HCT116 (cell line): ENCODE results near the gene MUTYH. TPM values are rescaled to one million over a fixed set of nuclear protein-coding genes. Genes with fewer than 3 reads are reported as not detected.

Experiments used
- ATAC-seq: fragments of 200-7000 bp; cut with Tn5 transposase; 2 replicates; pipeline ENCODE4 v1.9.1; 2020; ENCODE audit warnings: mild to moderate bottlenecking, moderate library complexity
- BruUV-seq: library from RNA; stranded (reverse); fragments of 400-500 nt; replicated peaks from 2 replicates; lab custom pipeline; 2021; lab: Mats Ljungman, UMichigan
- CTCF ChIA-PET: fragments of 300-600 bp; sonication (Branson Sonifier 250); formaldehyde crosslinking; loops from one replicate; lab custom pipeline; 2021; ENCODE audit warnings: antibody characterized with exemption; lab: Charles Lee
- POLR2A ChIA-PET: fragments of 300-600, 350-600 bp; sonication (Branson Sonifier 250); formaldehyde crosslinking; loops from one replicate; lab custom pipeline; 2021; ENCODE audit warnings: antibody characterized with exemption; lab: Charles Lee
- RAD21 ChIA-PET, 2 experiments: fragments of 300-600 bp; sonication (Branson Sonifier 250); formaldehyde crosslinking; loops; one replicate each; lab custom pipeline; 2023; ENCODE audit warnings: low total read pairs in 2 of 2; ENCODE audit not compliant: uncharacterized antibody in 2 of 2, unreplicated experiment in 2 of 2, low non-redundant PET in 1 of 2; lab: Charles Lee
- DNase-seq: peaks from one replicate; pipeline ENCODE4 v3.0.0-alpha.2; 2010; ENCODE audit warnings: low read depth, low spot score
- H2AFZ ChIP-seq: fragments of 200-600 bp; shearing (Covaris generic), sonication (generic); 2 replicates; pipeline ENCODE4 v1.6.1; 2017; ENCODE audit warnings: low read depth, mixed run types, mixed read lengths, antibody characterized with exemption, low read length; ENCODE audit not compliant: poor library complexity, severe bottlenecking
- H3K27ac ChIP-seq: 2 replicates; pipeline ENCODE4 v1.5.1; 2012; ENCODE audit warnings: low read depth, low read length
- H3K27me3 ChIP-seq: fragments of 200-600 bp; sonication (generic); 2 replicates; pipeline ENCODE4 v1.6.1; 2016; ENCODE audit warnings: mixed run types, low read length, mixed read lengths; ENCODE audit not compliant: insufficient read depth
- H3K36me3 ChIP-seq, 2 experiments: fragments of 200-500 bp in 1 of 2; fragments of 200-600 bp in 1 of 2; sonication (Bioruptor generic) in 1 of 2; sonication (generic) in 1 of 2; 2 replicates each; pipeline versions ENCODE4 v1.5.1 to v1.6.1; 2014 to 2016; ENCODE audit warnings: low read length in 2 of 2, inconsistent platforms in 1 of 2, mixed read lengths in 1 of 2, mixed run types in 1 of 2; ENCODE audit not compliant: insufficient read depth in 2 of 2, control insufficient read depth in 1 of 2
- H3K4me1 ChIP-seq, 2 experiments: fragments of 200-600 bp in 1 of 2; sonication (generic) in 1 of 2; 2 replicates each; pipeline versions ENCODE4 v1.5.1 to v1.6.1; 2012 to 2017; ENCODE audit warnings: low read length in 2 of 2, inconsistent platforms in 1 of 2, mild to moderate bottlenecking in 1 of 2, mixed read lengths in 1 of 2, mixed run types in 1 of 2, moderate library complexity in 1 of 2; ENCODE audit not compliant: insufficient read depth in 2 of 2, control insufficient read depth in 1 of 2
- H3K4me2 ChIP-seq: fragments of 200-600 bp; sonication (generic); 2 replicates; pipeline ENCODE4 v1.6.1; 2017; ENCODE audit warnings: mixed run types, low read length, mixed read lengths
- H3K4me3 ChIP-seq, 2 experiments: fragments of 200-600 bp in 1 of 2; sonication (generic) in 1 of 2; replicated peaks in 1 of 2; 2 replicates each; pipeline ENCODE4 v1.5.1; 2011 to 2016; ENCODE audit warnings: low read length in 2 of 2, control low read depth in 1 of 2, low read depth in 1 of 2, mild to moderate bottlenecking in 1 of 2, mixed read lengths in 1 of 2, mixed run types in 1 of 2
- H3K79me2 ChIP-seq: fragments of 200-600 bp; sonication (generic); 2 replicates; pipeline ENCODE4 v1.6.1; 2017; ENCODE audit warnings: mild to moderate bottlenecking, mixed run types, low read length, moderate library complexity, mixed read lengths; ENCODE audit not compliant: insufficient read depth
- H3K9ac ChIP-seq: fragments of 200-600 bp; sonication (generic); 2 replicates; pipeline ENCODE4 v1.6.1; 2016; ENCODE audit warnings: low read length, mixed read lengths
- H3K9me2 ChIP-seq: fragments of 200-600 bp; sonication (generic), shearing (Covaris generic); 2 replicates; pipeline ENCODE4 v1.6.1; 2017; ENCODE audit warnings: mixed run types, mild to moderate bottlenecking, moderate library complexity; ENCODE audit not compliant: insufficient read depth
- H3K9me3 ChIP-seq, 2 experiments: fragments of 200-500 bp in 1 of 2; fragments of 200-600 bp in 1 of 2; sonication (Bioruptor generic) in 1 of 2; sonication (generic) in 1 of 2; 2 replicates each; pipeline ENCODE4 v1.6.1; 2014 to 2017; ENCODE audit warnings: low read length in 2 of 2, mixed read lengths in 2 of 2, inconsistent platforms in 1 of 2, low read depth in 1 of 2, mild to moderate bottlenecking in 1 of 2, mixed run types in 1 of 2, moderate library complexity in 1 of 2; ENCODE audit not compliant: control insufficient read depth in 1 of 2, insufficient read depth in 1 of 2
- H4K20me1 ChIP-seq: fragments of 200-600 bp; sonication (generic), shearing (Covaris generic); 2 replicates; pipeline ENCODE4 v1.6.1; 2017; ENCODE audit warnings: mixed run types, mild to moderate bottlenecking, moderate library complexity; ENCODE audit not compliant: insufficient read depth
- CBX3 ChIP-seq: IDR thresholded peaks from 2 replicates; pipeline ENCODE4 v1.6.1; 2012; ENCODE audit warnings: low read depth
- CEBPB ChIP-seq: IDR thresholded peaks from 2 replicates; pipeline ENCODE4 v1.6.1; 2012; ENCODE audit warnings: low read depth
- EGR1 ChIP-seq: IDR thresholded peaks from 2 replicates; pipeline ENCODE4 v1.6.1; 2012; ENCODE audit warnings: low read depth
- ELF1 ChIP-seq: IDR thresholded peaks from 2 replicates; pipeline ENCODE4 v1.6.1; 2012; ENCODE audit warnings: low read depth, borderline replicate concordance
- EZH2 ChIP-seq: fragments of 200-600 bp; sonication (generic); IDR thresholded peaks from 2 replicates; pipeline ENCODE4 v1.6.1; 2017; ENCODE audit warnings: antibody characterized with exemption, mixed run types
- EZH2phosphoT487 ChIP-seq: fragments of 200-600 bp; IDR thresholded peaks from 2 replicates; pipeline ENCODE4 v1.6.1; 2018; ENCODE audit warnings: antibody characterized with exemption, borderline replicate concordance
- FOSL1 ChIP-seq: IDR thresholded peaks from 2 replicates; pipeline ENCODE4 v1.6.1; 2012; ENCODE audit warnings: low read depth
- JUND ChIP-seq: IDR thresholded peaks from 2 replicates; pipeline ENCODE4 v1.6.1; 2012
- RAD21 ChIP-seq: IDR thresholded peaks from 2 replicates; pipeline ENCODE4 v1.6.1; 2012; ENCODE audit warnings: low read depth, mild to moderate bottlenecking
- SP1 ChIP-seq: IDR thresholded peaks from 2 replicates; pipeline ENCODE4 v1.6.1; 2012; ENCODE audit warnings: low read depth
- SRF ChIP-seq: IDR thresholded peaks from 2 replicates; pipeline ENCODE4 v1.6.1; 2012; ENCODE audit warnings: low read depth
- ZNF274 ChIP-seq: fragments of 200-500 bp; sonication (Bioruptor generic); IDR thresholded peaks from 2 replicates; pipeline ENCODE4 v1.6.1; 2014; ENCODE audit warnings: mild to moderate bottlenecking, low read depth, low read length, inconsistent platforms
- intact Hi-C: fragments of 100-400 bp; cut with micrococcal nuclease; formaldehyde crosslinking; loops from 2 replicates; pipeline ENCODE4 v1.10.0; 2022
- total RNA-seq: library from RNA; stranded (reverse); gene quantifications from one replicate; pipeline ENCODE4 v1.2.1, GENCODE V29; 2021; ENCODE audit not compliant: unreplicated experiment
- TF ChIP-seq, protein P1 (sequence below): IDR thresholded peaks from 2 replicates; pipeline ENCODE4 v1.6.1; 2012
- TF ChIP-seq, protein P2 (sequence below): IDR thresholded peaks from 2 replicates; pipeline ENCODE4 v1.6.1; 2012

Gene MUTYH
- total RNA-seq, 1 experiment from 2014 or later, result 44.8 TPM

DNA sequence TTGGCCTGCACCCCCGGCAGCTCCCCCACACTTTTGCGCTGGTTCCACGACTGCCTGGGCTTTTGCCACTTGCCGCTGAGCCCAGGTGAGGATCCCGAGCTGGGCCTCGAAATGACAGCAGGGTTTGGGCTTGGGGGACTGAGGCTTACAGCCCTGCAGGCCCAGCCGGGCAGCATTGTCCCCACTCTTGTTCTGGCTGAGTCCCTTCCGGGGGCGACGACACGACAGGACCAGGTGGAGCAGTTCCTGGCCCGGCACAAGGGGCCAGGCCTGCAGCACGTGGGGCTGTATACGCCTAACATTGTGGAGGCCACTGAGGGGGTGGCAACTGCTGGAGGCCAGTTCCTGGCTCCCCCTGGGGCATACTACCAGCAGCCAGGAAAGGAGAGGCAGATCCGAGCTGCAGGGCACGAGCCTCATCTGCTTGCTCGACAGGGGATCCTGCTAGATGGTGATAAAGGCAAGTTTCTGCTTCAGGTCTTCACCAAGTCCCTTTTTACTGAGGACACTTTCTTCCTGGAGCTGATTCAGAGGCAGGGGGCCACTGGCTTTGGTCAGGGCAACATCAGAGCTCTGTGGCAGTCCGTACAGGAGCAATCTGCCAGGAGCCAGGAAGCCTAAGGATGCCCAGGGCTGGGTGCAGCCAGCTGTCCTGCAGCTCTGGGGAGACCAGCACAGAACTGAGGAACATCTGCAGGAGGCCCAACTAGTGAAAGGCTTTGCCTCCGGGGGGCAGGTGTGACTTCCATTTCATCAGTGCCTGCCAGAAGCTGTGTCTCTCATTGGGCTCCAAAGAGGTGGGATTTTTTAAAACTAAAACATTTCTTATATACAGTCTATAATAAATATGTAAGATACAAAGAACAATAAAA lies 12.4 kb downstream of the MUTYH start (continued):
- no peak for TF ChIP-seq EZH2phosphoT487

DNA sequence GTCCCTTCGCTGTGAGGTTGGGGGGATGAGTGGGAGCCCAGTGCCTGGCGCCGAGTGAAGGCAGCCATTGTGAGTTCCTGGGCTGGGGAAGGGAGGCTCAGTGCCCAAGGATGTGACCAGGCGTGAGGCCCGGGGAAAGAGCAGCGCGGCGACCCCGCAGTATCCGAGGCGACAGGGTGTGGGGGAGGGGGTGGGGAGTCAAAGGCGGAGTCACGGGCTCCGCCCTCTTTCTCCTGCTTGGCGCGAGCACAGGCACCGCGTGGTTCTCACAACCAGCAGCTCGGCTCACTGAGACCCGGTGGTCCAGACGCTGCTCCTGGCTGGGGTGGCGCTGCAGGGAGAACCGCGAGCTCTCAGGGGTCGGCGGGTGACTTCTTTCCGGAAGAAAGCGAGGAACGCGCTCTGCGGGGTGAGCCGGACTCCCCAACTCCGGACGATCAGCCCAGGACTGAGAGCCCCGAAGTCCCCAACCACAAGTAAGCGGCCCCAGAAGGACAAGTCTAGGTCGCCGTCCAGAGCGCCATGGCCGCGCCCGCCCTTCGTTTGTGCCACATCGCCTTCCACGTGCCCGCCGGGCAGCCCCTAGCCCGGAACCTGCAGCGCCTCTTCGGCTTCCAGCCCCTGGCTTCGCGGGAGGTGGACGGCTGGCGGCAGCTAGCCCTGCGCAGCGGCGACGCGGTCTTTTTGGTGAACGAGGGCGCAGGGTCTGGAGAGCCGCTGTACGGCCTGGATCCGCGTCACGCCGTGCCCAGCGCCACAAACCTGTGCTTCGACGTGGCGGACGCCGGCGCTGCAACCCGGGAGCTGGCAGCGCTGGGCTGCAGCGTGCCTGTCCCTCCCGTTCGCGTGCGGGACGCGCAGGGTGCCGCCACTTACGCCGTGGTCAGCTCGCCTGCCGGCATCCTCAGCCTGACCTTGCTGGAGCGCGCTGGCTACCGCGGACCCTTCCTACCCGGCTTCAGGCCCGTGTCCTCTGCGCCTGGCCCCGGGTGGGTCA lies 13.3 kb downstream of the MUTYH start, which contains the start of gene HPDL:
TSS of gene HPDL (plus strand) at position 269 of the 997 bp plus-strand sequence. CDS start at position 523, 254 bp downstream.
- no peak for DNase-seq
- no peaks in the 10 kb centered on the region for H3K27me3 ChIP-seq
- intact Hi-C loops, result no loop called here
- H3K9me2 ChIP-seq, result no peaks in the 10 kb centered on the region
- peaks cover 0 to 5% of the 10 kb centered on the region in 2 experiments; a peak in 1 of 4 replicates for H3K36me3 ChIP-seq
- ChIA-PET POLR2A (interaction anchor here (0.6 to 1.3 kb wide), 2 partner anchors 13 to 23 kb away, joined by 3 read pairs; partner anchors contain the start of genes MUTYH and TOE1), CTCF (no interaction called here), RAD21 (no interaction called here)
- H3K4me1 ChIP-seq, result peaks cover 0 to 7% of the 10 kb centered on the region in 2 experiments; a peak in 2 of 4 replicates
- ATAC-seq, result 0 out of 2 replicates have a peak, but pooled peaks have one; percentile 18
- no TSS peak for BruUV-seq
- H4K20me1 ChIP-seq, result no peaks in the 10 kb centered on the region
- H3K27ac ChIP-seq, result no peak within 1 kb of the TSS
- H3K9ac ChIP-seq, result no peak within 1 kb of the TSS
- H2AFZ ChIP-seq, result no peak within 1 kb of the TSS
- TF ChIP-seq ZNF274, result no peak
- TF ChIP-seq JUND, result no peak
- no peak for TF ChIP-seq FOSL1
- TF ChIP-seq, protein P1, sequence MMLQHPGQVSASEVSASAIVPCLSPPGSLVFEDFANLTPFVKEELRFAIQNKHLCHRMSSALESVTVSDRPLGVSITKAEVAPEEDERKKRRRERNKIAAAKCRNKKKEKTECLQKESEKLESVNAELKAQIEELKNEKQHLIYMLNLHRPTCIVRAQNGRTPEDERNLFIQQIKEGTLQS, result no peak
- TF ChIP-seq ELF1, result no peak
- TF ChIP-seq CEBPB, result no peak
- no peak for TF ChIP-seq EGR1
- TF ChIP-seq CBX3, result no peak
- no peak for TF ChIP-seq SRF
- no peak for TF ChIP-seq EZH2phosphoT487
- no peak for TF ChIP-seq SP1
- TF ChIP-seq, protein P2, sequence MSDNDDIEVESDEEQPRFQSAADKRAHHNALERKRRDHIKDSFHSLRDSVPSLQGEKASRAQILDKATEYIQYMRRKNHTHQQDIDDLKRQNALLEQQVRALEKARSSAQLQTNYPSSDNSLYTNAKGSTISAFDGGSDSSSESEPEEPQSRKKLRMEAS, result no peak
- no peak for TF ChIP-seq EZH2
- no peak for TF ChIP-seq RAD21
- no peaks in the 10 kb centered on the region for H3K9me3 ChIP-seq
- no peaks in the 10 kb centered on the region for H3K79me2 ChIP-seq
- no peak within 1 kb of the TSS for H3K4me3 ChIP-seq
- H3K4me2 ChIP-seq, result no peak within 1 kb of the TSS
